DND-41 (cell line): Measurements from ENCODE around the gene DCUN1D3.

Experiments used
- ATAC-seq: fragments of 200-7000 bp; cut with Tn5 transposase; 3 replicates; pipeline ENCODE4 v1.9.1; 2021; ENCODE audit warnings: low read depth; ENCODE audit not compliant: insufficient read depth
- DNase-seq: peaks from one replicate; pipeline ENCODE4 v3.0.0-alpha.2; 2020
- H2AFZ ChIP-seq: 2 replicates; pipeline ENCODE4 v1.6.0; 2012; ENCODE audit warnings: low read depth, low read length
- H3K27ac ChIP-seq: 2 replicates; pipeline ENCODE4 v1.5.1; 2012; ENCODE audit warnings: low read length, inconsistent platforms
- H3K27me3 ChIP-seq: fragments of 200-600 bp; sonication (generic); 2 replicates; pipeline ENCODE4 v1.6.0; 2012; ENCODE audit warnings: low read length, mild to moderate bottlenecking, inconsistent platforms; ENCODE audit not compliant: insufficient read depth, poor library complexity
- H3K36me3 ChIP-seq: 2 replicates; pipeline ENCODE4 v1.5.1; 2012; ENCODE audit warnings: low read length, inconsistent platforms; ENCODE audit not compliant: insufficient read depth
- H3K4me1 ChIP-seq: 2 replicates; pipeline ENCODE4 v1.5.1; 2012; ENCODE audit warnings: mild to moderate bottlenecking, low read length; ENCODE audit not compliant: insufficient read depth
- H3K4me2 ChIP-seq: 2 replicates; pipeline ENCODE4 v1.6.0; 2012; ENCODE audit warnings: mild to moderate bottlenecking, moderate library complexity, low read length, inconsistent platforms; ENCODE audit not compliant: insufficient read depth
- H3K4me3 ChIP-seq, 2 experiments: fragments of 200-600 bp in 1 of 2; shearing (Covaris generic) in 1 of 2; 2 replicates each; pipeline ENCODE4 v1.5.1; 2012 to 2016; ENCODE audit warnings: inconsistent platforms in 2 of 2, low read length in 2 of 2, mild to moderate bottlenecking in 2 of 2, low read depth in 1 of 2, moderate library complexity in 1 of 2
- H3K79me2 ChIP-seq: 2 replicates; pipeline ENCODE4 v1.6.0; 2012; ENCODE audit warnings: low read length, inconsistent platforms; ENCODE audit not compliant: insufficient read depth
- H3K9ac ChIP-seq: 2 replicates; pipeline ENCODE4 v1.6.0; 2012; ENCODE audit warnings: low read depth, mild to moderate bottlenecking, inconsistent platforms, low read length, moderate library complexity
- H3K9me3 ChIP-seq: 2 replicates; pipeline ENCODE4 v1.5.1; 2012; ENCODE audit warnings: low read length, moderate library complexity, mild to moderate bottlenecking, inconsistent platforms; ENCODE audit not compliant: insufficient read depth, severe bottlenecking
- H4K20me1 ChIP-seq: 2 replicates; pipeline ENCODE4 v1.6.0; 2012; ENCODE audit warnings: low read length; ENCODE audit not compliant: insufficient read depth
- CTCF ChIP-seq: IDR thresholded peaks from 2 replicates; pipeline ENCODE4 v1.5.1; 2012; ENCODE audit warnings: borderline replicate concordance, low read length, moderate library complexity, mild to moderate bottlenecking; ENCODE audit not compliant: poor library complexity, severe bottlenecking; ENCODE audit errors: extremely low read depth
- EZH2 ChIP-seq: IDR thresholded peaks from 3 replicates; pipeline ENCODE4 v1.6.1; 2012; ENCODE audit warnings: borderline replicate concordance, low read depth, mild to moderate bottlenecking, moderate library complexity, low read length, inconsistent platforms; ENCODE audit not compliant: severe bottlenecking

The DCUN1D3 gene

DNA sequence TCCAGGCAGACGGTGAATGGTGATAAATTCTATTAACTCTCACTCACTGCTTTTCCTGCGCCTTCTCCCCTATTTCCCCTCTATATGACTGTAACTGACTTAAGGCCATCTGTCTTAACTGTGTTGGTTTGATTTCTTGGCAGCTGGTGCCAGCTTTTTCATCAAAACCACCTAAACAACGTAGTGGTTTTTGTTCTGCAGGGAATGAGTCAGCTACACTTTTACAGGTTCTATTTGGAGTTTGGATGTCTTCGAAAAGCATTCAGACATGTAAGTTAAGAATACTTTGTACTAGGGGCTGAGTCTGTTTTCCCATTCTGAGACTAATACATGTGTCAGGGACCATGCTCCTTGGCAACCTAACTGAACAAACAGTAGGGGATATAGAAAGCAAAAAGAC, 85.4 kb downstream of the DCUN1D3 start:
- no peak overlapping the region for H3K27ac ChIP-seq
- H3K9ac ChIP-seq: no peak overlapping the region
- TF ChIP-seq CTCF: no peak
- DNase-seq (peak; percentile 29), ATAC-seq (peak; percentile 82)
- no peaks in the 10 kb centered on the region for H3K4me1 ChIP-seq
- no peak overlapping the region for H2AFZ ChIP-seq
- no peaks in the 10 kb centered on the region for H3K27me3 ChIP-seq
- no peaks in the 10 kb centered on the region for H3K9me3 ChIP-seq
- no peaks in the 10 kb centered on the region for H3K79me2 ChIP-seq
- peaks cover 26% of the 10 kb centered on the region for H3K36me3 ChIP-seq
- no peaks in the 10 kb centered on the region for H4K20me1 ChIP-seq
- H3K4me3 ChIP-seq: no peak overlapping the region
- no peak overlapping the region for H3K4me2 ChIP-seq

DNA sequence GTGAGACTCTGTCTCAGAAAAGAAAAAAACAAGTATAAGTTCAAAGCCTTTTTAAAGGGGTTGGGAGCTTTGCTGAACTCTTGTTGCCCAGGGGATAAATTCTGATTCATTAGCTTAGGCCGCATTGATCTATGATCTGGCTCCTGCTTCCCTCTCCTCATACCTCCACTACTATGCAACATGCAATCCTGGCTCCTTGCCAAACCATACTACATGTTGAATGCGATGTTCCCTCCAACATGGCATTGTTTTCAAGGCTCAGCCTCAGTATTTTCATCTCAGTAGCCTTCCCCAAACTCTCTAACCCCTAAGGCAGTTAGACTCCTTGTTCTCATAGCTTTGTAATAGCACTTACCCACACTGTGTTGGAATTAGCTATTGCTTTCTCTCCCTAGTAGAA, 87.6 kb downstream of the DCUN1D3 start:
- no peak overlapping the region for H3K27ac ChIP-seq
- no peak overlapping the region for H2AFZ ChIP-seq
- no peaks in the 10 kb centered on the region for H4K20me1 ChIP-seq
- DNase-seq: no peak
- no peak overlapping the region for H3K4me2 ChIP-seq
- H3K9me3 ChIP-seq: no peaks in the 10 kb centered on the region
- no peaks in the 10 kb centered on the region for H3K27me3 ChIP-seq
- no peak overlapping the region for H3K9ac ChIP-seq
- ATAC-seq: no peak
- no peak overlapping the region for H3K4me3 ChIP-seq
- H3K4me1 ChIP-seq: peaks cover 9% of the 10 kb centered on the region
- peaks cover 19% of the 10 kb centered on the region for H3K36me3 ChIP-seq
- TF ChIP-seq EZH2 (no peak), CTCF (no peak)
- H3K79me2 ChIP-seq: peaks cover 12% of the 10 kb centered on the region

DNA sequence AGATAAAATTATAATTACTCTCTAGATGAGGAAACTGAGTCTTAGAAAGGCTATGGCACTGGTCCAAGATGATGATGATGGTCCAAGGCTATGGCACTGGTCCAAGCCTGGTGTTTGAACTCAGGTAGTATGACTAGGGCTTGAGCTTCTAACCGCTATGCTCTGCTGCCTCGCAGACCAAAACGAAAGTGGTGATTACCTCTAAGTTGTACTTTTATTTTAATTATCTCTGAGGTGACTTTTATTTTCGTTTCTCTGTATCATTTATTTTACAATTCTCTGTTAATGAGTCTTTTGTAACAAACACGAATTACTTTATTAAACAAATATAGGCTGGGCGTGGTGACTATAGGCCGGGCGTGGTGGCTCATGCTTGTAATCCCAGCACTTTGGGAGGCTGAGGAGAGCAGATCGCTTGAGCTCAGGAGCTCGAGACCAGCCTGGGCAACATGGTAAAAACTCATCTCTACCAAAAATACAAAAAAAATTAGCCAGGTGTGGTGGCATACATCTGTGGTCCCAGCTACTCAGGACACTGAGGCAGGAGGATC, 88.2 kb downstream of the DCUN1D3 start:
- Histone ChIP-seq H2AFZ (no peak overlapping the region), H3K36me3 (peaks cover 19% of the 10 kb centered on the region), H3K9me3 (no peaks in the 10 kb centered on the region), H3K27ac (no peak overlapping the region), H3K4me3 (no peak overlapping the region), H3K4me1 (peaks cover 13% of the 10 kb centered on the region), H3K9ac (no peak overlapping the region), H3K79me2 (peaks cover 17% of the 10 kb centered on the region), H3K27me3 (peaks cover 4% of the 10 kb centered on the region), H3K4me2 (no peak overlapping the region), H4K20me1 (no peaks in the 10 kb centered on the region)
- no peak for TF ChIP-seq CTCF
- TF ChIP-seq EZH2: no peak
- ATAC-seq (no peak), DNase-seq (no peak)

DNA sequence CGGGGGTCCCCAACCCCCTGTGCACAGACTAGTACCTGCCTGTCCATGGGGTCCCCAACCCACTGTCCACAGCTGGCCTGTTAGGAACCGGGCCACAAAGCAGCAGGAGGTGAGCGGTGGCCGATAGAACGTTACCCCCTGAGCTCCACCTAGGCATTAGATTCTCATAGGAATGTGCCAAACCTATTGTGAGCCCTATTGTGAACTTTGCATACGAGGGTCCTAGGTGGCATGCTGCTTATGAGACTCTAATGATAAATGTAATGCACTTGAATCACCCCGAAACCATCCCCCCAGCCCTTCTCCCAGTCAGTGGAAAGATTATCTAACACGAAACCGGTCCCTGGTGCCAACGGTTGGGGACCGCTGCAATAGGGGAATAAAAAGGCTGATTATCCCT, 92.3 kb downstream of the DCUN1D3 start:
- Histone ChIP-seq H2AFZ (peak overlapping the region; percentile 47; the same call in 1 of the 2 replicates), H3K4me2 (peak overlapping the region; percentile 71)

More for the DNA sequence above, 92.3 kb downstream of the DCUN1D3 start:
- TF ChIP-seq CTCF (no peak), EZH2 (no peak)
- H3K79me2 ChIP-seq: peaks cover 21% of the 10 kb centered on the region
- ATAC-seq (no peak), DNase-seq (no peak)
- H3K27me3 ChIP-seq: peaks cover 10% of the 10 kb centered on the region
- peak overlapping the region; percentile 98 for H3K27ac ChIP-seq
- H4K20me1 ChIP-seq: no peaks in the 10 kb centered on the region
- peak overlapping the region; percentile 56 to 71; a peak in 3 of 4 replicates for H3K4me3 ChIP-seq
- H3K4me1 ChIP-seq: peaks cover 29% of the 10 kb centered on the region
- H3K9me3 ChIP-seq: no peaks in the 10 kb centered on the region
- H3K36me3 ChIP-seq: no peaks in the 10 kb centered on the region; the same call in 1 of the 2 replicates
- H3K9ac ChIP-seq: peak overlapping the region; percentile 97
